ENCODE results near the gene RNF4.
"Not testable (repeated sequence)": the region's sequence is repeated elsewhere in the genome, so short reads cannot be mapped to it uniquely, and the experiment has no call there.

- TF ChIP-seq EZH2phosphoT487 (IDR thresholded peaks at IDR 0.05; ENCODE audit: borderline replicate concordance, low read depth, low read length); CTCF (conservative IDR thresholded peaks at IDR 0.05; ENCODE audit: low read length): not testable (repeated sequence)
Observed at GRCh38 chr4:2514193-2514592, 45.3 kb downstream of the RNF4 start.

All from OCI-LY7 (cell line).